H9 (cell line): Measurements from ENCODE around the gene C2CD2. TPM values are rescaled to one million over a fixed set of nuclear protein-coding genes. Genes with fewer than 3 reads are reported as not detected.

Experiments
- DNase-seq: peaks from one replicate; pipeline ENCODE4 v3.0.0-alpha.2; 2017
- H2AFZ ChIP-seq: one replicate; pipeline ENCODE4 v1.6.1; 2013; ENCODE audit warnings: mild to moderate bottlenecking, low read length, control low read depth, moderate library complexity
- H2AK5ac ChIP-seq: 2 replicates; pipeline ENCODE4 v1.6.1; 2013; ENCODE audit warnings: low read length, control low read depth, mixed read lengths; ENCODE audit not compliant: insufficient read length
- H2BK120ac ChIP-seq: one replicate; pipeline ENCODE4 v1.6.1; 2013; ENCODE audit warnings: low read depth, mild to moderate bottlenecking, low read length, control low read depth, inconsistent platforms; ENCODE audit not compliant: poor library complexity, severe bottlenecking
- H2BK12ac ChIP-seq: 2 replicates; pipeline ENCODE4 v1.6.1; 2013; ENCODE audit warnings: low read length, control low read depth, mixed read lengths, low read depth; ENCODE audit not compliant: insufficient read length
- H2BK15ac ChIP-seq: 2 replicates; pipeline ENCODE4 v1.6.1; 2013; ENCODE audit warnings: low read depth, low read length, control low read depth
- H2BK20ac ChIP-seq: one replicate; pipeline ENCODE4 v1.6.1; 2013; ENCODE audit warnings: low read depth, mild to moderate bottlenecking, low read length, control low read depth, inconsistent platforms; ENCODE audit not compliant: poor library complexity, severe bottlenecking
- H2BK5ac ChIP-seq: 2 replicates; pipeline ENCODE4 v1.6.1; 2013; ENCODE audit warnings: low read length, control low read depth, mixed read lengths; ENCODE audit not compliant: insufficient read length
- H3K14ac ChIP-seq: 2 replicates; pipeline ENCODE4 v1.6.1; 2013; ENCODE audit warnings: low read length, control low read depth; ENCODE audit not compliant: insufficient read depth
- H3K18ac ChIP-seq: 2 replicates; pipeline ENCODE4 v1.6.1; 2013; ENCODE audit warnings: low read depth, mild to moderate bottlenecking, mixed read lengths, low read length, control low read depth; ENCODE audit not compliant: insufficient read length
- H3K23ac ChIP-seq: 2 replicates; pipeline ENCODE4 v1.6.1; 2013; ENCODE audit warnings: low read length, control low read depth, mixed read lengths, low read depth; ENCODE audit not compliant: insufficient read length
- H3K23me2 ChIP-seq: 2 replicates; pipeline ENCODE4 v1.6.1; 2013; ENCODE audit warnings: low read depth, mild to moderate bottlenecking, mixed read lengths, low read length, control low read depth; ENCODE audit not compliant: insufficient read length, poor library complexity, severe bottlenecking
- H3K27ac ChIP-seq: 2 replicates; pipeline ENCODE4 v1.5.1; 2013; ENCODE audit warnings: low read length, control low read depth, mixed read lengths, low read depth; ENCODE audit not compliant: insufficient read length
- H3K27me3 ChIP-seq: 2 replicates; pipeline ENCODE4 v1.6.1; 2013; ENCODE audit warnings: low read length, control low read depth, inconsistent platforms; ENCODE audit not compliant: insufficient read depth
- H3K4ac ChIP-seq: 2 replicates; pipeline ENCODE4 v1.6.1; 2013; ENCODE audit warnings: low read depth, mild to moderate bottlenecking, control low read depth, inconsistent platforms, low read length, moderate library complexity
- H3K4me1 ChIP-seq: 2 replicates; pipeline ENCODE4 v1.6.1; 2013; ENCODE audit warnings: low read length, control low read depth, inconsistent platforms; ENCODE audit not compliant: insufficient read depth
- H3K4me2 ChIP-seq: 2 replicates; pipeline ENCODE4 v1.6.1; 2013; ENCODE audit warnings: low read length, control low read depth, mixed read lengths; ENCODE audit not compliant: insufficient read length, insufficient read depth
- H3K56ac ChIP-seq: 2 replicates; pipeline ENCODE4 v1.6.1; 2013; ENCODE audit warnings: low read depth, mild to moderate bottlenecking, mixed read lengths, low read length, control low read depth; ENCODE audit not compliant: insufficient read length
- H3K79me1 ChIP-seq: 2 replicates; pipeline ENCODE4 v1.6.1; 2013; ENCODE audit warnings: low read depth, mild to moderate bottlenecking, moderate library complexity, low read length, control low read depth, inconsistent platforms; ENCODE audit not compliant: insufficient read depth, poor library complexity, severe bottlenecking
- H3K79me2 ChIP-seq: 2 replicates; pipeline ENCODE4 v1.6.1; 2013; ENCODE audit warnings: low read length, control low read depth, inconsistent platforms; ENCODE audit not compliant: insufficient read depth
- H3K9ac ChIP-seq: 2 replicates; pipeline ENCODE4 v1.6.1; 2013; ENCODE audit warnings: low read length, control low read depth, mixed read lengths; ENCODE audit not compliant: insufficient read length; ENCODE audit errors: extremely low read depth
- H3K9me3 ChIP-seq: one replicate; pipeline ENCODE4 v1.6.1; 2013; ENCODE audit warnings: low read depth, low read length, inconsistent platforms; ENCODE audit not compliant: control insufficient read depth
- H3T11ph ChIP-seq: one replicate; pipeline ENCODE4 v1.6.1; 2013; ENCODE audit warnings: mild to moderate bottlenecking, low read length, control low read depth, inconsistent platforms
- H4K20me1 ChIP-seq: one replicate; pipeline ENCODE4 v1.6.1; 2013; ENCODE audit not compliant: control insufficient read depth, insufficient read length, insufficient read depth
- H4K5ac ChIP-seq: 2 replicates; pipeline ENCODE4 v1.6.1; 2013; ENCODE audit warnings: low read depth, mild to moderate bottlenecking, mixed read lengths, low read length, control low read depth; ENCODE audit not compliant: insufficient read length
- H4K8ac ChIP-seq: replicated peaks from 2 replicates; pipeline ENCODE4 v1.6.1; 2013; ENCODE audit warnings: low read length, control low read depth, mixed read lengths, low read depth; ENCODE audit not compliant: insufficient read length
- H4K91ac ChIP-seq: 2 replicates; pipeline ENCODE4 v1.6.1; 2013; ENCODE audit warnings: low read depth, mild to moderate bottlenecking, moderate library complexity, mixed read lengths, low read length, control low read depth; ENCODE audit not compliant: insufficient read length
- H3K27ac Mint-ChIP-seq, 3 experiments: 2 replicates in 2 of 3; 3 replicates in 1 of 3; pipeline ENCODE4 v1.8.0; 2020 to 2021; ENCODE audit warnings: mixed read lengths in 3 of 3, mild to moderate bottlenecking in 1 of 3, moderate library complexity in 1 of 3
- H3K27me3 Mint-ChIP-seq: 2 replicates; pipeline ENCODE4 v1.8.0; 2021; ENCODE audit warnings: low read depth, mild to moderate bottlenecking, moderate library complexity, mixed read lengths
- H3K36me3 Mint-ChIP-seq, 3 experiments: 2 replicates in 2 of 3; 3 replicates in 1 of 3; pipeline ENCODE4 v1.8.0; 2020 to 2021; ENCODE audit warnings: low read depth in 3 of 3, mixed read lengths in 3 of 3; ENCODE audit not compliant: insufficient read depth in 1 of 3
- H3K4me1 Mint-ChIP-seq, 2 experiments: 2 replicates each; pipeline ENCODE4 v1.8.0; 2020; ENCODE audit warnings: mixed read lengths in 2 of 2
- H3K4me3 Mint-ChIP-seq, 2 experiments: 2 replicates in 1 of 2; 3 replicates in 1 of 2; pipeline ENCODE4 v1.8.0; 2020 to 2021; ENCODE audit warnings: mild to moderate bottlenecking in 2 of 2, mixed read lengths in 2 of 2, moderate library complexity in 1 of 2
- H3K9me3 Mint-ChIP-seq, 2 experiments: 2 replicates in 1 of 2; 3 replicates in 1 of 2; pipeline ENCODE4 v1.8.0; 2020; ENCODE audit warnings: mild to moderate bottlenecking in 2 of 2, mixed read lengths in 2 of 2, moderate library complexity in 1 of 2
- CTCF ChIP-seq: fragments of 200-600 bp; sonication (generic); conservative IDR thresholded peaks from 3 replicates; pipeline ENCODE4 v1.8.0; 2021; ENCODE audit warnings: antibody characterized with exemption, mild to moderate bottlenecking
- WGBS: extraction: QIAGEN DNeasy Blood & Tissue Kit; methylation state at CpG from one replicate; pipeline ENCODE4 v1.1.7; 2013; ENCODE audit warnings: missing lambda C conversion rate, low lambda C conversion rate, mixed read lengths; ENCODE audit not compliant: insufficient read length; ENCODE audit errors: extremely low coverage; 5-methylcytosine and 5-hydroxymethylcytosine counted together
- total RNA-seq: library from RNA; stranded (reverse); gene quantifications from 2 replicates; pipeline ENCODE4 v1.2.1, GENCODE V29; 2021

Gene C2CD2
- total RNA-seq, 1 experiment from 2014 or later: 14.6 TPM

- no peak overlapping the region for H3T11ph ChIP-seq
- H3K23ac ChIP-seq: no peak overlapping the region
- H3K56ac ChIP-seq: no peak overlapping the region
- H4K91ac ChIP-seq: no peak overlapping the region
- Mint-ChIP-seq H3K27ac (peak overlapping the region; percentile 91 to 96 (median 92)), H3K4me3 (no peak overlapping the region; a peak in 1 of 5 replicates), H3K4me1 (peaks cover 36 to 52% of the 10 kb centered on the region in 2 experiments), H3K27me3 (no peaks in the 10 kb centered on the region), H3K9me3 (no peaks in the 10 kb centered on the region), H3K36me3 (no peaks in the 10 kb centered on the region)
- no peak overlapping the region for H4K5ac ChIP-seq
- H4K20me1 ChIP-seq: no peaks in the 10 kb centered on the region
- H3K9me3 ChIP-seq: no peaks in the 10 kb centered on the region
- peak overlapping the region; percentile 81; the same call in 1 of the 2 replicates for H3K14ac ChIP-seq
- H4K8ac ChIP-seq: no peak overlapping the region
- peaks cover 4% of the 10 kb centered on the region for H3K4me1 ChIP-seq
- peak overlapping the region; percentile 27 for H3K4me2 ChIP-seq
- no peak overlapping the region for H3K4ac ChIP-seq
- no peak overlapping the region for H2BK12ac ChIP-seq
- H3K79me2 ChIP-seq: no peaks in the 10 kb centered on the region
- DNase-seq: no peak
- peak overlapping the region; percentile 78 for H3K27ac ChIP-seq
- H2BK5ac ChIP-seq: no peak overlapping the region
- no peak overlapping the region for H3K18ac ChIP-seq
- no peak for TF ChIP-seq CTCF
- no peak overlapping the region for H2AK5ac ChIP-seq
- H3K79me1 ChIP-seq: no peaks in the 10 kb centered on the region
- no peak overlapping the region for H2BK120ac ChIP-seq
- no peak overlapping the region for H2AFZ ChIP-seq
- H2BK20ac ChIP-seq: no peak overlapping the region
- no peak overlapping the region for H2BK15ac ChIP-seq
- H3K23me2 ChIP-seq: no peaks in the 10 kb centered on the region
- no peaks in the 10 kb centered on the region for H3K27me3 ChIP-seq
- H3K9ac ChIP-seq: no peak overlapping the region
- WGBS: no CpG with 5 or more reads among the region's 11 CpGs
Measured at GRCh38 chr21:41926117-41926806, 27.6 kb downstream of the C2CD2 start.
